SU-DHL-6 (cell line): ENCODE results near the gene RAP1GDS1.

Source experiments
- H2AFZ ChIP-seq: fragments of 200-600 bp; sonication (generic); 2 replicates; pipeline ENCODE4 v1.6.1; 2014; ENCODE audit warnings: low read depth, mild to moderate bottlenecking, moderate library complexity, mixed read lengths, antibody characterized with exemption, low read length; ENCODE audit not compliant: severe bottlenecking
- H3F3A ChIP-seq: fragments of 200-600 bp; shearing (Covaris generic); 2 replicates; pipeline ENCODE4 v1.6.0; 2016; ENCODE audit warnings: antibody characterized with exemption, mild to moderate bottlenecking; ENCODE audit not compliant: insufficient read depth
- H3K27ac ChIP-seq: fragments of 200-600 bp; sonication (generic); 2 replicates; pipeline ENCODE4 v1.5.1; 2016; ENCODE audit warnings: low read depth, mild to moderate bottlenecking, low read length, moderate library complexity, mixed read lengths
- H3K27me3 ChIP-seq: fragments of 200-600 bp; sonication (generic), shearing (Covaris generic); 2 replicates; pipeline ENCODE4 v1.6.0; 2014; ENCODE audit warnings: mild to moderate bottlenecking, low read length
- H3K36me3 ChIP-seq: fragments of 200-600 bp; sonication (generic); 2 replicates; pipeline ENCODE4 v1.6.1; 2014; ENCODE audit warnings: mild to moderate bottlenecking, low read length, mixed read lengths
- H3K4me2 ChIP-seq: fragments of 300-600, 200-600 bp; shearing (Covaris generic), sonication (generic); 2 replicates; pipeline ENCODE4 v1.6.0; 2014; ENCODE audit warnings: low read length, low read depth, mild to moderate bottlenecking; ENCODE audit not compliant: poor library complexity, severe bottlenecking
- H3K4me3 ChIP-seq: fragments of 200-600 bp; sonication (generic); 2 replicates; pipeline ENCODE4 v1.5.1; 2014; ENCODE audit warnings: antibody characterized with exemption, low read length, mild to moderate bottlenecking, mixed read lengths; ENCODE audit not compliant: insufficient read depth, poor library complexity, severe bottlenecking
- H3K79me2 ChIP-seq: fragments of 200-600 bp; sonication (generic); 2 replicates; pipeline ENCODE4 v1.6.1; 2014; ENCODE audit warnings: mild to moderate bottlenecking, low read length, moderate library complexity; ENCODE audit not compliant: insufficient read depth
- H3K9ac ChIP-seq: fragments of 200-600 bp; sonication (generic); 2 replicates; pipeline ENCODE4 v1.7.0; 2014; ENCODE audit warnings: mild to moderate bottlenecking, low read length
- H3K9me2 ChIP-seq: fragments of 200-600 bp; sonication (generic); replicated peaks from 2 replicates; pipeline ENCODE4 v1.6.1; 2014; ENCODE audit warnings: low read length; ENCODE audit not compliant: insufficient read depth
- H3K9me3 ChIP-seq: fragments of 200-600 bp; sonication (generic); 2 replicates; pipeline ENCODE4 v1.6.1; 2014; ENCODE audit warnings: low read length, mixed read lengths; ENCODE audit not compliant: insufficient read depth
- H4K20me1 ChIP-seq: fragments of 200-600 bp; sonication (generic); 2 replicates; pipeline ENCODE4 v1.6.1; 2014; ENCODE audit warnings: low read depth, mild to moderate bottlenecking, antibody characterized with exemption, low read length, moderate library complexity, mixed read lengths
- EZH2phosphoT487 ChIP-seq: fragments of 200-600 bp; sonication (generic), shearing (Covaris generic); conservative IDR thresholded peaks from 2 replicates; pipeline ENCODE4 v1.6.1; 2018; ENCODE audit warnings: mild to moderate bottlenecking, antibody characterized with exemption, low read length, moderate library complexity, mixed read lengths
- TF ChIP-seq, protein P1 (sequence below): fragments of 200-600 bp; sonication (generic); IDR thresholded peaks from one replicate; pipeline ENCODE4 v1.5.1; 2017; ENCODE audit warnings: antibody characterized with exemption, mild to moderate bottlenecking, low read length, moderate library complexity; ENCODE audit not compliant: insufficient read depth, poor library complexity, severe bottlenecking

The RAP1GDS1 gene

DNA sequence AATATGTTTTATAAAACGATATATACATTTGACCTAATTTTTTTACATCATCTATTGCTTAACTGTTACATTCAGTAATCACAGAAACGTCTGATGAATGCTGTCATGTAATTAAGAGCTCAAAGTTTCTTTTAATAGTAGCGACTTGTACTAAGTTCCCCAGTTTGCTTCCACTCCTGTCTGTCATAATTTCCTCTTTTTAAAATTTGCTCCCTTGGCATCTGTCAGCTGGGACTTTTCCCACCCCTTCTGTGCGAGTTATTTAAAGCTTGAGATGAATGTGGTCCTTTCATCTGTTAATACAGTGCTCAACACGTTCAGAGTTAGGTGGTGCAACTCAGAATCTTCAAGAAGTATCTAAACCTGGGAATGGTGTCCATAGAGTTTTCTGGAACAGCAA lies 1.2 kb downstream of the RAP1GDS1 start:
- H4K20me1 ChIP-seq, result no peaks in the 10 kb centered on the region
- no peak overlapping the region for H2AFZ ChIP-seq
- H3K4me2 ChIP-seq, result peak overlapping the region; percentile 75
- no peaks in the 10 kb centered on the region for H3K36me3 ChIP-seq
- peaks cover 50% of the 10 kb centered on the region for H3K79me2 ChIP-seq
- no peak overlapping the region for H3K27ac ChIP-seq
- 0 out of 2 replicates have a peak, but pooled peaks cover 2% of the 10 kb centered on the region for H3F3A ChIP-seq
- no peaks in the 10 kb centered on the region for H3K27me3 ChIP-seq
- TF ChIP-seq EZH2phosphoT487, result no peak
- TF ChIP-seq, protein P1, sequence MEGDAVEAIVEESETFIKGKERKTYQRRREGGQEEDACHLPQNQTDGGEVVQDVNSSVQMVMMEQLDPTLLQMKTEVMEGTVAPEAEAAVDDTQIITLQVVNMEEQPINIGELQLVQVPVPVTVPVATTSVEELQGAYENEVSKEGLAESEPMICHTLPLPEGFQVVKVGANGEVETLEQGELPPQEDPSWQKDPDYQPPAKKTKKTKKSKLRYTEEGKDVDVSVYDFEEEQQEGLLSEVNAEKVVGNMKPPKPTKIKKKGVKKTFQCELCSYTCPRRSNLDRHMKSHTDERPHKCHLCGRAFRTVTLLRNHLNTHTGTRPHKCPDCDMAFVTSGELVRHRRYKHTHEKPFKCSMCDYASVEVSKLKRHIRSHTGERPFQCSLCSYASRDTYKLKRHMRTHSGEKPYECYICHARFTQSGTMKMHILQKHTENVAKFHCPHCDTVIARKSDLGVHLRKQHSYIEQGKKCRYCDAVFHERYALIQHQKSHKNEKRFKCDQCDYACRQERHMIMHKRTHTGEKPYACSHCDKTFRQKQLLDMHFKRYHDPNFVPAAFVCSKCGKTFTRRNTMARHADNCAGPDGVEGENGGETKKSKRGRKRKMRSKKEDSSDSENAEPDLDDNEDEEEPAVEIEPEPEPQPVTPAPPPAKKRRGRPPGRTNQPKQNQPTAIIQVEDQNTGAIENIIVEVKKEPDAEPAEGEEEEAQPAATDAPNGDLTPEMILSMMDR, result no peak
- H3K4me3 ChIP-seq, result peak overlapping the region; percentile 72
- no peaks in the 10 kb centered on the region for H3K9me3 ChIP-seq
- H3K9me2 ChIP-seq, result no peaks in the 10 kb centered on the region
- peak overlapping the region; percentile 70 for H3K9ac ChIP-seq

DNA sequence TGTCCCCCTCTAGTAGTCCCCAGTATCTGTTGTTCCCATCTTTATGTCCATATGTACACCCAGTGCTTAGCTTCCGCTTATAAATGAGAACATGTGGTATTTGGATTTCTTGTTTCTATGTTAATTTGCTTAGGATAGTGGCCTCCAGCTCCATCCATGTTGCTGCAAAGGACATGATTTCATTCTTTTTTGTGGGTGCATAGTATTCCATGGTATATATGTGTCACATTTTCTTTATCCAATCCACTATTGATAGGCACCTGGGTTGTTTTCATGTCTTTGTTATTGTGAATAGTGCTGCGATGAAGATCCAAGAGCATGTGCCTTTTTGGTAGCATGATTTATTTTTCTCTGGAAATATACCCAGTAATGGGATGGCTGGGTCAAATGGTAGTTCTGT lies 6.3 kb downstream of the RAP1GDS1 start:
- H3K79me2 ChIP-seq, result peaks cover 59% of the 10 kb centered on the region; the same call in 1 of the 2 replicates
- H3K4me3 ChIP-seq, result no peak overlapping the region
- H3K27ac ChIP-seq, result no peak overlapping the region
- TF ChIP-seq, protein P1, result no peak
- no peak for TF ChIP-seq EZH2phosphoT487
- no peak overlapping the region for H2AFZ ChIP-seq
- H3K36me3 ChIP-seq, result no peaks in the 10 kb centered on the region
- H3F3A ChIP-seq, result 0 out of 2 replicates have a peak, but pooled peaks cover 2% of the 10 kb centered on the region
- no peak overlapping the region for H3K9ac ChIP-seq
- no peaks in the 10 kb centered on the region for H3K9me2 ChIP-seq
- H4K20me1 ChIP-seq, result no peaks in the 10 kb centered on the region
- no peak overlapping the region for H3K4me2 ChIP-seq
- H3K9me3 ChIP-seq, result no peaks in the 10 kb centered on the region
- H3K27me3 ChIP-seq, result no peaks in the 10 kb centered on the region

DNA sequence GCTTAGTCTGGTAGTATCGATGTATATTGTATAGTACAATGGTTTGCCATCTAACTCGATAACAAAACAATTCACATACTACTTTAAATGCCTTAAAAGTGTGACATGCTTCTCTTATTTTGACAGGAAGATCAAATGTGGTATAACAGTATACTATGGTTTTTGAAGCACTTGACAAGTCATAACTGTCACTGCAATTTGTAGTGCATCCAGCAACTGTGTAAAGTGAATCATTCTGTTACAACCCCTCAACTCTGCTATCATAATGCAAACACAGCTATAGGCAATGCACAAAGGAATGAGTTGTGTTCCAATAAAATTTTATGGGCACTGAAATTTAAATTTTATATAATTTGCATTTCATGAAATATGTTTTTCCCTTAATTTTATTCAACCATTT lies 14.0 kb downstream of the RAP1GDS1 start:
- no peaks in the 10 kb centered on the region for H3K9me3 ChIP-seq
- H3K9ac ChIP-seq, result no peak overlapping the region
- no peak overlapping the region for H3K4me2 ChIP-seq
- H3K79me2 ChIP-seq, result peaks cover 46% of the 10 kb centered on the region; the same call in 1 of the 2 replicates
- no peaks in the 10 kb centered on the region for H3K27me3 ChIP-seq
- no peak overlapping the region for H3K4me3 ChIP-seq
- TF ChIP-seq EZH2phosphoT487, result no peak
- no peaks in the 10 kb centered on the region for H3K36me3 ChIP-seq
- H3F3A ChIP-seq, result no peaks in the 10 kb centered on the region
- H3K9me2 ChIP-seq, result no peaks in the 10 kb centered on the region
- H3K27ac ChIP-seq, result no peak overlapping the region
- no peaks in the 10 kb centered on the region for H4K20me1 ChIP-seq
- no peak overlapping the region for H2AFZ ChIP-seq

DNA sequence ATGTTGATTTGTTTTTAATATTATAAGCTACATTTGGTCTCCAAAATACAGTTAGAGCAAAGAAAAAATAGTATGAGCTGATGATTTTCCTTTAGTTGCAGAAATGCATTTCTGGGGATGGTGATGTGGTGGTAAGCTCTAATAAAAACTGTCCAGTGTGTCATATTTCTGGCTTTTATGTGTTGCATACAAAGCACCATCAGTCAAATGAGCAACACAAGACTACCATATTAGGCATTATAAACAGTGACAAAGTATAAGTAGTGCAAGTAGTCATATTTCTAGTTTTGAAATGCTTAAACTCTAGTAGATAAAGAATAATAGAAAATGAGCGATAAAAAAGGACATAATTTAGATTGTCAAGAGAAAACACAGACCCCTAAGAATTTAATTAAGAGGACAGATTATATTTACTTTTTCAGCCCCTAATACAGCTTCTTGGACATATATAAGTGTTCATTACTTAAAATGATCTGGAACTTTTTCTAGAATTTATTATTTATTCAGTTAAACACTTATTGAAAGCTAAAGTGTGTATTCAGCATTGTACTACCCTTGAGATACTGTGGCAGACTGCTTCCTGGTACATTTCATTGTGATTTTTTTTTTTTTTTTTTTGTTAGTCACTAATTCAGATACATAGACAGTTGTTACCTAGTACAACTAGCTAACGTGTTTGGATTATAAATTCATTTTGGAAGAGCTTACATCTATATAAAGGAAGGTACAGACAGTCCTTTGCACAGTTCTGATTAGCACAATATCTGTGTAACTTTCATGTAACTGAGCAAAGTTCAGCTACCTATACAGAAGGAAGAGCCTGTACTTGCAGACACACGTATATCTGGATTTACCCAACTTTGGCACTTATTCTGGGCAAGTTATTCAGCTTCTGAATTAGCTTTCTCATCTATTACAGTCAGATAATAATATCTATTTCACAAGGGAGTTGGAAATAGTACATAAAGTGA lies 22.3 kb downstream of the RAP1GDS1 start:
- Histone ChIP-seq H3K36me3 (no peaks in the 10 kb centered on the region), H2AFZ (no peak overlapping the region), H3K9me2 (no peaks in the 10 kb centered on the region), H3F3A (no peaks in the 10 kb centered on the region), H3K4me2 (no peak overlapping the region), H3K79me2 (peaks cover 25% of the 10 kb centered on the region), H3K9me3 (no peaks in the 10 kb centered on the region), H3K27ac (no peak overlapping the region), H4K20me1 (no peaks in the 10 kb centered on the region), H3K9ac (no peak overlapping the region), H3K4me3 (no peak overlapping the region), H3K27me3 (no peaks in the 10 kb centered on the region)
- no peak for TF ChIP-seq EZH2phosphoT487
- TF ChIP-seq, protein P1, result no peak
